Measurements from ENCODE around the gene ZNF609. TPM values are rescaled to one million over a fixed set of nuclear protein-coding genes. Genes with fewer than 3 reads are reported as not detected.

ZNF609 gene
- total RNA-seq, 4 donors from 2014 or later, result 18.6 to 40.1 (median 23.7) TPM

GRCh38 chr15:64426845-64427465 lies 33.4 kb upstream of the ZNF609 start:
- 73% methylated on average over 7 of the region's 7 CpGs for WGBS
- H3K4me1 ChIP-seq, result peaks cover 15% of the 10 kb centered on the region
- H3K27me3 ChIP-seq, result no peaks in the 10 kb centered on the region
- H3K36me3 ChIP-seq, result peaks cover 56% of the 10 kb centered on the region
- DNase-seq (ENCODE audit: low spot score in 2 of 2), result no peak
- H3K27ac ChIP-seq, result no peak overlapping the region
- H3K9me3 ChIP-seq, result no peaks in the 10 kb centered on the region
- H3K4me3 ChIP-seq, result no peak overlapping the region
- TF ChIP-seq POLR2A (IDR thresholded peaks at IDR 0.05), result no peak
- TF ChIP-seq EP300 (IDR thresholded peaks at IDR 0.05), result no peak
- no peak for TF ChIP-seq POLR2AphosphoS5 (IDR thresholded peaks at IDR 0.05)
- TF ChIP-seq CTCF (IDR thresholded peaks at IDR 0.05), result no peak

GRCh38 chr15:64429448-64429847 lies 30.9 kb upstream of the ZNF609 start:
- Histone ChIP-seq H3K27ac (no peak overlapping the region), H3K36me3 (peaks cover 46% of the 10 kb centered on the region)
- TF ChIP-seq POLR2A (IDR thresholded peaks at IDR 0.05) (no peak), POLR2AphosphoS5 (IDR thresholded peaks at IDR 0.05) (no peak), CTCF (IDR thresholded peaks at IDR 0.05) (no peak), EP300 (IDR thresholded peaks at IDR 0.05) (no peak)

DNA sequence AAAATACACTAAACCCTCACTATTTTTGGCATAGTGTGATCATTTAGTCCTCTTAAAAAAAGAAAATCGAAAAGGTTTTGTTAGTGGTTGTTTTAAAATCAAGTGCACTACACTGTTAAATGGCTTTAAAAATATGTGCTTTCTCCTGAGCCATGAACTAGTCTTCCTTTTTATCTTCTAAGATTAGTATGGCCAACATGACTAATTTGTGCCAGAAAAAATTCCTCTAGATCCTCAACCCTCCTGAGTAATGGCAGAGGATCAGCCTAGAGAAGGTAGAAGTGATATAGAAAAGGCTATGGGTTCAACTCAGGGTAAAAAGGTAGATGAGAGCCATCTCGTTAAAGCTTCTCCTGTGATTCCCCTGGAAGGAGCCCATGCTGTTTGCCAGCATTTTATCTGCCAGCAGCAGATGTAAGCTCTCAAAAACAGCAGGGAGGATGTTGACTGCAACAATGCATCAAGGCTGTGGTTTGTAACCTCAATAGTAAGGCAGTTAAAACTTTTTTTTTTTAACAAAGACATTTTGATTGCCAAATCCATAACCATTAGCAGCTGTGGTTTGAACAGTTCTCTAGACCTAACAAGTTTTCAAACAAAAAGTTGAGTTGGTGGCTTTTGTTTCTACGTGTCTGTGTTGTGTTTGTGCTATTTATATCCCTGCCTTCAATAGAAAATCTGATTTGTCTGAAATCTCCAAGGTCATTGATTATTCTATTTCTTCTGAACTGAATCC lies 30.2 kb upstream of the ZNF609 start:
- peaks cover 38% of the 10 kb centered on the region for H3K36me3 ChIP-seq
- H3K4me1 ChIP-seq, result peaks cover 15% of the 10 kb centered on the region
- no peak for TF ChIP-seq CTCF (IDR thresholded peaks at IDR 0.05)
- no peaks in the 10 kb centered on the region for H3K27me3 ChIP-seq
- DNase-seq (ENCODE audit: low spot score in 2 of 2), result no peak
- H3K4me3 ChIP-seq, result no peak overlapping the region
- no peaks in the 10 kb centered on the region for H3K9me3 ChIP-seq
- WGBS, result 21% methylated on average over 3 of the region's 3 CpGs
- peak overlapping the region; percentile 14 for H3K27ac ChIP-seq

More at GRCh38 chr15:64429448-64429847, 30.9 kb upstream of the ZNF609 start:
- no peak for DNase-seq (ENCODE audit: low spot score in 2 of 2)
- Histone ChIP-seq H3K9me3 (no peaks in the 10 kb centered on the region), H3K4me1 (peaks cover 15% of the 10 kb centered on the region), H3K27me3 (no peaks in the 10 kb centered on the region), H3K4me3 (no peak overlapping the region)

DNA sequence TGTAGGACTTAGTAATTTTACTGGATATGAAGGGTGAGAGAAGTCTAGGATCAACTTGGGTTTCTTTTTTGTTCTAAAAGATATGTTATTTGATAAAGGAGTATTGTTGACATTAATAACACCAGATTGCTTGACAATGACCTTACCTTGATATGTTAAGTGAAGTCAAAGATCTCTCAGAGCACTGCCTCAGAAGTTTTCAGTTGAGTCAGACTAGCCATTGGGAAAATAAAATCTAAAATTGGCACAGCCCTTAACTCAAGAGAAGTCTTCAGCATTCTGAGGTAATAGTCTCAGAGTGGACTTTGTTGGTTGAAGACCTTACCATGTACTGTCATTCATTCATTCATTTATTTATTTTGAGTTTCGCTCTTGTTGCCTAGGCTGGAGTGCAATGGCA lies 22.4 kb upstream of the ZNF609 start:
- no peak for DNase-seq (ENCODE audit: low spot score in 2 of 2)
- TF ChIP-seq POLR2A (IDR thresholded peaks at IDR 0.05), result no peak
- TF ChIP-seq CTCF (IDR thresholded peaks at IDR 0.05), result no peak
- TF ChIP-seq POLR2AphosphoS5 (IDR thresholded peaks at IDR 0.05), result no peak
- no peak for TF ChIP-seq EP300 (IDR thresholded peaks at IDR 0.05)
- H3K36me3 ChIP-seq, result no peaks in the 10 kb centered on the region
- H3K27ac ChIP-seq, result no peak overlapping the region
- no peaks in the 10 kb centered on the region for H3K4me1 ChIP-seq
- H3K27me3 ChIP-seq, result no peaks in the 10 kb centered on the region
- H3K9me3 ChIP-seq, result no peaks in the 10 kb centered on the region
- 93% methylated on average over 1 of the region's 1 CpG for WGBS
- H3K4me3 ChIP-seq, result no peak overlapping the region

- Histone ChIP-seq H3K36me3 (no peaks in the 10 kb centered on the region), H3K27ac (no peak overlapping the region), H3K9me3 (no peaks in the 10 kb centered on the region), H3K4me3 (no peak overlapping the region), H3K4me1 (peaks cover 7% of the 10 kb centered on the region), H3K27me3 (no peaks in the 10 kb centered on the region)
- DNase-seq (ENCODE audit: low spot score in 2 of 2), result no peak
- 75% methylated on average over 6 of the region's 6 CpGs for WGBS
- no peak for TF ChIP-seq EP300 (IDR thresholded peaks at IDR 0.05)
- no peak for TF ChIP-seq POLR2A (IDR thresholded peaks at IDR 0.05)
- no peak for TF ChIP-seq CTCF (IDR thresholded peaks at IDR 0.05)
- no peak for TF ChIP-seq POLR2AphosphoS5 (IDR thresholded peaks at IDR 0.05)
These were observed 21.5 kb upstream of the ZNF609 start for GRCh38 chr15:64438653-64439447.

Measured in suprapubic skin (tissue), 4 donors.